AG09309 (cell line): ENCODE results near the gene SLCO4C1.

Experiments used
- DNase-seq: peaks from one replicate; pipeline ENCODE4 v3.0.0-alpha.2; 2010; ENCODE audit warnings: low read depth
- H3K4me3 ChIP-seq: 2 replicates; pipeline ENCODE4 v1.5.1; 2011; ENCODE audit warnings: mild to moderate bottlenecking, low read depth, low read length, moderate library complexity; ENCODE audit not compliant: control insufficient read depth
- CTCF ChIP-seq: IDR thresholded peaks from 2 replicates; pipeline ENCODE4 v1.5.1; 2011; ENCODE audit warnings: mild to moderate bottlenecking, low read depth, low read length, inconsistent platforms; ENCODE audit not compliant: insufficient read depth, control insufficient read depth; ENCODE audit errors: missing control alignments

Gene SLCO4C1

GRCh38 chr5:102231693-102232619 lies 64.1 kb downstream of the SLCO4C1 start:
- H3K4me3 ChIP-seq: no peak overlapping the region
- DNase-seq: no peak
- no peak for TF ChIP-seq CTCF

GRCh38 chr5:102229685-102230084 lies 66.4 kb downstream of the SLCO4C1 start:
- DNase-seq: no peak
- no peak for TF ChIP-seq CTCF
- H3K4me3 ChIP-seq: no peak overlapping the region

- DNase-seq: no peak
- TF ChIP-seq CTCF: no peak
- no peak overlapping the region for H3K4me3 ChIP-seq
Observed at GRCh38 chr5:102226321-102226720, 69.8 kb downstream of the SLCO4C1 start.

- no peak overlapping the region for H3K4me3 ChIP-seq
- no peak for DNase-seq
- peak; percentile 20 for TF ChIP-seq CTCF
Observed at GRCh38 chr5:102223542-102224477, 72.3 kb downstream of the SLCO4C1 start.

GRCh38 chr5:102222772-102223171 lies 73.3 kb downstream of the SLCO4C1 start:
- TF ChIP-seq CTCF: no peak
- no peak for DNase-seq
- H3K4me3 ChIP-seq: no peak overlapping the region

GRCh38 chr5:102221949-102222348 lies 74.1 kb downstream of the SLCO4C1 start:
- TF ChIP-seq CTCF: no peak
- H3K4me3 ChIP-seq: no peak overlapping the region
- DNase-seq: no peak
